ENCODE data around the gene MYDGF. TPM values are rescaled to one million over a fixed set of nuclear protein-coding genes. Genes with fewer than 3 reads are reported as not detected.

MYDGF gene
- total RNA-seq, 4 donors from 2014 or later = 22.8 to 59.2 (median 42.8) TPM

DNA sequence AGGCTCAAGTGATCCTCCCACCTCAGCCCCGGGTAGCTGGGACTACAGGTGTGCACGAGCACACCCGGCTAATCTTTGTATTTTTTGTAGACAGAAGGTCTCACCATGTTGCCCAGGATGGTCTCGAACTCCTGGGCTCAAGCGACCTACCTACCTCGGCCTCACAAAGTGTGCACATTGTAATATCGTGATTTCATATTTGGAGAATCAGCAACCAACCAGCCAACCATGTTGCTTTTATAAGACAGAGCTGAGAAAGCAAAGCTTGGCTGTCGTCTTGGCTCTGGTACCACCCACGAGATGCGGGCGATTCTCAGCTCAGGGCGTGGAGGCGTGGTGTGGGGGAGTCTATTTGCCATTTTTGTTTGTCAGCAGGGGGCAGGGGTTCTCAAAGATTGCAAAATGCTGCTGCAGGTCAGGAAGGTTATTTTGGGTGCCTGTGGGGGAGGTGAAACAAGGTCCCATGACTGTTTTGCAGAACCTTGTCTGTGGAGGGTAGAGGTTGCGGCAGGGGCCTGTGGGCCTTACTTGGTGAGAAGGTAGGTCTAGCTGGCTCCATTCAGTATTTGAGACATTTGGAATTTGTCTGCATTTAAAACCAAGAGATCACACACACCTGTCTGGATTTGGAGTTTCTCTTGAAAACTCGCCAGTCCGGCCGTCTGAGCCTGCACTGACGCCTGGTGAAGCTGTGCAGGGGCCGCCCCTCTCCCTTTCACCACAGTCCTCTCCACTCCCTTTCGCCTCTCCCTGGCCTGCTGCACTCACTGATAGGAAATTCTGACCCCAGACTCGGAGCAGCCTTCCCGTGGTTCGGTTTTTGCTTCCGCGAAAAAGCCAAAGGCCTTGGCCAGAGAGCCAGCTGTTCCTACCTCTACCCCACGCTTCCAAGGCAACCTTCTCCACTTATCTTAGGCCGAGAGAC is 15.4 kb downstream of the MYDGF start:
- Histone ChIP-seq H3K9me3 (peaks cover 0 to 13% (median 10%) of the 10 kb centered on the region in 4 donors), H3K27ac (replicated peaks in 1 of 4) (no peak overlapping the region), H3K36me3 (peaks cover 24 to 75% (median 68%) of the 10 kb centered on the region in 4 donors), H3K27me3 (no peaks in the 10 kb centered on the region), H3K4me1 (peaks cover 7 to 13% (median 10%) of the 10 kb centered on the region in 4 donors), H3K4me3 (no peak overlapping the region)
- no peak for DNase-seq (ENCODE audit: extremely low spot score)
- intact Hi-C loops (cut with DNase I) = no loop called here
- TF ChIP-seq POLR2A (IDR thresholded peaks at IDR 0.05; ENCODE audit: low read depth) = no peak
- TF ChIP-seq, protein P1, sequence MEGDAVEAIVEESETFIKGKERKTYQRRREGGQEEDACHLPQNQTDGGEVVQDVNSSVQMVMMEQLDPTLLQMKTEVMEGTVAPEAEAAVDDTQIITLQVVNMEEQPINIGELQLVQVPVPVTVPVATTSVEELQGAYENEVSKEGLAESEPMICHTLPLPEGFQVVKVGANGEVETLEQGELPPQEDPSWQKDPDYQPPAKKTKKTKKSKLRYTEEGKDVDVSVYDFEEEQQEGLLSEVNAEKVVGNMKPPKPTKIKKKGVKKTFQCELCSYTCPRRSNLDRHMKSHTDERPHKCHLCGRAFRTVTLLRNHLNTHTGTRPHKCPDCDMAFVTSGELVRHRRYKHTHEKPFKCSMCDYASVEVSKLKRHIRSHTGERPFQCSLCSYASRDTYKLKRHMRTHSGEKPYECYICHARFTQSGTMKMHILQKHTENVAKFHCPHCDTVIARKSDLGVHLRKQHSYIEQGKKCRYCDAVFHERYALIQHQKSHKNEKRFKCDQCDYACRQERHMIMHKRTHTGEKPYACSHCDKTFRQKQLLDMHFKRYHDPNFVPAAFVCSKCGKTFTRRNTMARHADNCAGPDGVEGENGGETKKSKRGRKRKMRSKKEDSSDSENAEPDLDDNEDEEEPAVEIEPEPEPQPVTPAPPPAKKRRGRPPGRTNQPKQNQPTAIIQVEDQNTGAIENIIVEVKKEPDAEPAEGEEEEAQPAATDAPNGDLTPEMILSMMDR (IDR thresholded peaks at IDR 0.05) = no peak
- TF ChIP-seq EP300 (IDR thresholded peaks at IDR 0.05) = no peak
- TF ChIP-seq POLR2AphosphoS5 (IDR thresholded peaks at IDR 0.05) = no peak
- WGBS = 85% methylated on average over 27 of the region's 27 CpGs

DNA sequence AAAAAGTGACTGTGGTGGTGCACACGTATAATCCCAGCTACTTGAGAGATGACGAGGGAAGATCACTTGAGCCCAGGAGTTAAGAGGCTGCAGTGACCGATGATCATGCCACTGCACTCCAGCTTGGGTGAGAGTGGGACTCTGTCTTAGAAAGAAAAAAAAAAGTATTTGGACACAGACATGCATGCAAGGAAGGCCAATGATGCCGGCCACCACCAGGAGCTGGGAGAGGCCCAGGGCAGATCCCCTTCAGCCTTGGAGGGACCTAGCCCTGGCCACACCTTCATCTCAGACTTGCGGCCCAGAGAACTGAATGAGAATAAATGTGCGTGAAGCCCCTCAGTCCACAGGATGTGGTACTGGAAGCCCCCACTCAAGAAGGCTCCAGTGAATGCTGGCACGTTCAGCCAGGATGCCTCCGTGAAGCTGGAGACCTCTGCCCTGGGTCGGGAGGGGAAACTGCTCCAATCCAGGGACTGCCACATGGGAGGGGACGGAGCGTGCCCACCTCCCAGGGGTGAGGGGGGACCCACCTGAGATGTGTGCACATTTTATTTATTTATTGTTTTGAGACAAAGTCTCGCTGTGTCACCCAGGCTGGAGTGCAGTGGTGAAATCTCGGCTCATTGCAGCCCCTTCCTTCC is 16.2 kb downstream of the MYDGF start:
- DNase-seq (ENCODE audit: extremely low spot score) = no peak
- no peak overlapping the region for H3K27ac ChIP-seq (replicated peaks in 1 of 4)
- H3K27me3 ChIP-seq = no peaks in the 10 kb centered on the region
- H3K4me3 ChIP-seq = no peak overlapping the region
- peaks cover 15 to 21% (median 18%) of the 10 kb centered on the region in 4 donors for H3K4me1 ChIP-seq
- peaks cover 0 to 12% (median 10%) of the 10 kb centered on the region in 4 donors for H3K9me3 ChIP-seq
- peaks cover 16 to 67% (median 61%) of the 10 kb centered on the region in 4 donors for H3K36me3 ChIP-seq
- no peak for TF ChIP-seq POLR2A (IDR thresholded peaks at IDR 0.05; ENCODE audit: low read depth)
- TF ChIP-seq EP300 (IDR thresholded peaks at IDR 0.05) = no peak
- TF ChIP-seq, protein P1 (IDR thresholded peaks at IDR 0.05) = no peak
- TF ChIP-seq POLR2AphosphoS5 (IDR thresholded peaks at IDR 0.05) = no peak
- intact Hi-C loops (cut with DNase I) = no loop called here
- WGBS = 86% methylated on average over 13 of the region's 13 CpGs

DNA sequence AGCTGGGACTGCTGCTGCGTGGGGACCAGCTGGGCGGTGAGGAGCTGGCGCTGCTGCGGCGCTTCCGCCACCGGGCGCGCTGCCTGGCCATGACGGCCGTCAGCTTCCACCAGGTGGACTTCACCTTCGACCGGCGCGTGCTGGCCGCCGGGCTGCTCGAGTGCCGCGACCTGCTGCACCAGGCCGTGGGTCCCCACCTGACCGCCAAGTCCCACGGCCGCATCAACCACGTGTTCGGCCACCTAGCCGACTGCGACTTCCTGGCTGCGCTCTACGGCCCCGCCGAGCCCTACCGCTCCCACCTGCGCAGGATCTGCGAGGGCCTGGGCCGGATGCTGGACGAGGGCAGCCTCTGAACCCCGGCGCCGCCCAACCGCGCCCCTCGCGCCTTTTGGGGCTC is 18.1 kb downstream of the MYDGF start:
- H3K4me1 ChIP-seq = peaks cover 18 to 38% (median 35%) of the 10 kb centered on the region in 4 donors
- 96% methylated on average over 21 of the region's 44 CpGs for WGBS
- H3K4me3 ChIP-seq = no peak overlapping the region
- TF ChIP-seq EP300 (IDR thresholded peaks at IDR 0.05) (no peak), POLR2AphosphoS5 (IDR thresholded peaks at IDR 0.05) (no peak), POLR2A (IDR thresholded peaks at IDR 0.05; ENCODE audit: low read depth) (no peak)
- TF ChIP-seq, protein P1 (IDR thresholded peaks at IDR 0.05) = no peak
- DNase-seq (ENCODE audit: extremely low spot score) = no peak
- no peaks in the 10 kb centered on the region for H3K9me3 ChIP-seq
- peaks cover 0 to 49% (median 42%) of the 10 kb centered on the region in 4 donors for H3K36me3 ChIP-seq
- H3K27ac ChIP-seq (replicated peaks in 1 of 4) = no peak overlapping the region
- H3K27me3 ChIP-seq = no peaks in the 10 kb centered on the region
- intact Hi-C loops (cut with DNase I) = no loop called here

DNA sequence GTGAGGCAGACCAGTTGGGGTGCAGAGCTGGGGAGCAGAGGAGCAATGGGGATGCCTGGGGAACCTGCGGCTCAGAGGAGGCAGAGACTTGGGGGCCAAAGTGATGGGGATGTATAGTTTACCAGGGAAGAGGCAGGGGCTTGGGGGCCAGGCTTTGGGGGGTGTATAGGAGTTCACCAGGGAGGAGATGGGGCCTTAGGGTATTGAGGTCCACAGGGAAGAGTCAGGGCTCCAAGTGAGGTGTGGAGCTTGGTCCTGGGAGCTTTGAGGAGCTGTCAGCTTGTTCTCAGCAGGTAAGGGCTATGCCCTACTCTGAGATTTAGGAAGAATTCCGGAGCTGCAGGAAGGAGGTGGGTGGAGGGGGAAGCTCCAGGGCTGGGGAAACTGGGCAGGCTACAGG is 20.0 kb downstream of the MYDGF start:
- no peak for DNase-seq (ENCODE audit: extremely low spot score)
- Histone ChIP-seq H3K27ac (replicated peaks in 1 of 4) (peak overlapping the region; percentile 8 to 86 (median 82)), H3K27me3 (no peaks in the 10 kb centered on the region), H3K36me3 (peaks cover 0 to 32% (median 23%) of the 10 kb centered on the region in 4 donors), H3K4me3 (no peak overlapping the region), H3K9me3 (no peaks in the 10 kb centered on the region), H3K4me1 (peaks cover 24 to 51% (median 46%) of the 10 kb centered on the region in 4 donors)
- 76% methylated on average over 2 of the region's 2 CpGs for WGBS
- intact Hi-C loops (cut with DNase I) = no loop called here
- TF ChIP-seq POLR2AphosphoS5 (IDR thresholded peaks at IDR 0.05) = no peak
- no peak for TF ChIP-seq POLR2A (IDR thresholded peaks at IDR 0.05; ENCODE audit: low read depth)
- TF ChIP-seq EP300 (IDR thresholded peaks at IDR 0.05) = no peak
- TF ChIP-seq, protein P1 (IDR thresholded peaks at IDR 0.05) = no peak

Data from esophagus muscularis mucosa (tissue), 4 donors.